GM23338 (cell line): Measurements from ENCODE around the gene NT5DC3. TPM values are rescaled to one million over a fixed set of nuclear protein-coding genes. Genes with fewer than 3 reads are reported as not detected.

Source experiments
- ATAC-seq: fragments of 200-7000 bp; cut with Tn5 transposase; 3 replicates; pipeline ENCODE4 v1.9.1; 2020
- DNase-seq: peaks from one replicate; pipeline ENCODE4 v3.0.0-alpha.2; 2015; ENCODE audit warnings: low spot score
- H2AFZ ChIP-seq: fragments of 200-600 bp; sonication (generic); 2 replicates; pipeline ENCODE4 v1.8.0; 2016; ENCODE audit warnings: antibody characterized with exemption, mild to moderate bottlenecking, moderate library complexity
- H3F3A ChIP-seq: fragments of 200-600 bp; sonication (generic); replicated peaks from 2 replicates; pipeline ENCODE4 v1.8.0; 2017; ENCODE audit warnings: antibody characterized with exemption, mixed run types, low read depth
- H3K27ac ChIP-seq: fragments of 200-600 bp; sonication (generic); 2 replicates; pipeline ENCODE4 v1.6.1; 2016; ENCODE audit warnings: low read depth
- H3K27me3 ChIP-seq: fragments of 200-600 bp; sonication (generic); 2 replicates; pipeline ENCODE4 v1.8.0; 2016; ENCODE audit warnings: mild to moderate bottlenecking, mixed run types, moderate library complexity; ENCODE audit not compliant: insufficient read depth
- H3K36me3 ChIP-seq: fragments of 200-600 bp; sonication (generic); 2 replicates; pipeline ENCODE4 v1.8.0; 2016; ENCODE audit warnings: mild to moderate bottlenecking; ENCODE audit not compliant: insufficient read depth
- H3K4me1 ChIP-seq: fragments of 200-600 bp; sonication (generic); 2 replicates; pipeline ENCODE4 v1.8.0; 2016; ENCODE audit warnings: mild to moderate bottlenecking, moderate library complexity; ENCODE audit not compliant: insufficient read depth
- H3K4me2 ChIP-seq: fragments of 200-600 bp; sonication (generic); 2 replicates; pipeline ENCODE4 v1.7.1; 2017; ENCODE audit warnings: mixed run types
- H3K4me3 ChIP-seq: fragments of 200-600 bp; sonication (generic); 2 replicates; pipeline ENCODE4 v1.6.1; 2016; ENCODE audit warnings: mixed run types
- H3K79me2 ChIP-seq: fragments of 200-600 bp; sonication (generic); replicated peaks from 2 replicates; pipeline ENCODE4 v1.8.0; 2017; ENCODE audit warnings: mild to moderate bottlenecking; ENCODE audit not compliant: insufficient read depth
- H3K9me2 ChIP-seq: fragments of 200-600 bp; sonication (generic); 2 replicates; pipeline ENCODE4 v1.8.0; 2017; ENCODE audit not compliant: insufficient read depth
- H4K20me1 ChIP-seq: fragments of 200-600 bp; sonication (generic); replicated peaks from 2 replicates; pipeline ENCODE4 v1.8.0; 2017; ENCODE audit warnings: mild to moderate bottlenecking; ENCODE audit not compliant: insufficient read depth
- H3K27ac Mint-ChIP-seq: 2 replicates; pipeline ENCODE4 v1.8.0; 2020; ENCODE audit warnings: inconsistent platforms, mild to moderate bottlenecking, moderate library complexity, mixed read lengths
- H3K27me3 Mint-ChIP-seq: 3 replicates; pipeline ENCODE4 v1.8.0; 2022; ENCODE audit warnings: low read depth, mild to moderate bottlenecking, moderate library complexity, mixed read lengths, inconsistent platforms; ENCODE audit not compliant: insufficient read depth, poor library complexity
- H3K36me3 Mint-ChIP-seq: 3 replicates; pipeline ENCODE4 v1.8.0; 2021; ENCODE audit warnings: low read depth, mild to moderate bottlenecking, inconsistent platforms, moderate library complexity, mixed read lengths
- H3K4me1 Mint-ChIP-seq: 3 replicates; pipeline ENCODE4 v1.8.0; 2020; ENCODE audit warnings: mild to moderate bottlenecking, inconsistent platforms, mixed read lengths
- H3K4me3 Mint-ChIP-seq: 3 replicates; pipeline ENCODE4 v1.8.0; 2021; ENCODE audit warnings: moderate library complexity, mild to moderate bottlenecking, inconsistent platforms, mixed read lengths
- H3K9me3 Mint-ChIP-seq: 3 replicates; pipeline ENCODE4 v1.8.0; 2020; ENCODE audit warnings: moderate library complexity, mild to moderate bottlenecking, inconsistent platforms, mixed read lengths
- CREB1 ChIP-seq: fragments of 250-450 bp; sonication (Bioruptor Pico); IDR thresholded peaks from 2 replicates; pipeline ENCODE4 v1.5.0; 2020; ENCODE audit warnings: low read depth, mild to moderate bottlenecking, moderate library complexity
- ETS1 ChIP-seq: IDR thresholded peaks from 2 replicates; pipeline ENCODE4 v1.6.1; 2016; ENCODE audit warnings: antibody characterized with exemption
- EZH2 ChIP-seq: fragments of 200-600 bp; sonication (generic); IDR thresholded peaks from one replicate; pipeline ENCODE4 v1.8.0; 2017; ENCODE audit warnings: antibody characterized with exemption, mild to moderate bottlenecking, low read depth; ENCODE audit not compliant: unreplicated experiment
- EZH2phosphoT487 ChIP-seq: fragments of 200-600 bp; sonication (generic); IDR thresholded peaks from one replicate; pipeline ENCODE4 v1.8.1; 2018; ENCODE audit warnings: antibody characterized with exemption; ENCODE audit not compliant: unreplicated experiment
- JUNB ChIP-seq: IDR thresholded peaks from one replicate; pipeline ENCODE4 v1.6.1; 2016; ENCODE audit warnings: antibody characterized with exemption; ENCODE audit not compliant: unreplicated experiment
- NANOG ChIP-seq: IDR thresholded peaks from 2 replicates; pipeline ENCODE4 v1.6.1; 2016; ENCODE audit warnings: antibody characterized with exemption, borderline replicate concordance
- POLR2AphosphoS5 ChIP-seq: IDR thresholded peaks from 2 replicates; pipeline ENCODE4 v1.6.1; 2016; ENCODE audit warnings: antibody characterized with exemption, low read depth
- STAT1 ChIP-seq: IDR thresholded peaks from one replicate; pipeline ENCODE4 v1.6.1; 2016; ENCODE audit warnings: antibody characterized with exemption; ENCODE audit not compliant: unreplicated experiment
- ZNF114 ChIP-seq: fragments of 250-450 bp; sonication (Bioruptor Pico); IDR thresholded peaks from 2 replicates; pipeline ENCODE4 v1.5.0; 2020; ENCODE audit warnings: mild to moderate bottlenecking, moderate library complexity
- ZNF331 ChIP-seq: fragments of 250-450 bp; sonication (Bioruptor Pico); IDR thresholded peaks from 2 replicates; pipeline ENCODE4 v1.5.0; 2020; ENCODE audit warnings: low read depth, mild to moderate bottlenecking, moderate library complexity
- ZNF462 ChIP-seq: fragments of 250-450 bp; sonication (Bioruptor Pico); IDR thresholded peaks from 2 replicates; pipeline ENCODE4 v1.5.0; 2020; ENCODE audit warnings: mild to moderate bottlenecking, moderate library complexity
- polyA plus RNA-seq: library from polyadenylated mRNA; unstranded; fragments of >200 nt; fragmentation: Nextera tagmentation; extraction: Ambion mirVana; gene quantifications from 2 replicates; pipeline ENCODE4 v1.2.1, GENCODE V29; 2016
- total RNA-seq: library from RNA; depleted of rRNA; stranded (reverse); fragments of >200 nt; shearing (Covaris generic); gene quantifications from 2 replicates; pipeline ENCODE4 v1.2.3, GENCODE V29; 2014
- TF ChIP-seq, protein P1 (sequence below), 2 experiments: fragments of 200-600 bp in 1 of 2; sonication (generic) in 1 of 2; conservative IDR thresholded peaks; 2 replicates each; pipeline versions ENCODE4 v1.5.1 to v1.6.1; 2016 to 2017; ENCODE audit warnings: antibody characterized with exemption in 2 of 2, low read depth in 2 of 2, mild to moderate bottlenecking in 2 of 2, moderate library complexity in 1 of 2
- TF ChIP-seq, protein P2 (sequence below): IDR thresholded peaks from one replicate; pipeline ENCODE4 v1.6.1; 2018; ENCODE audit warnings: antibody characterized with exemption; ENCODE audit not compliant: unreplicated experiment

NT5DC3 gene
- total and polyA plus RNA-seq, 2 experiments from 2014 or later: 2.2 to 12.5 TPM

DNA sequence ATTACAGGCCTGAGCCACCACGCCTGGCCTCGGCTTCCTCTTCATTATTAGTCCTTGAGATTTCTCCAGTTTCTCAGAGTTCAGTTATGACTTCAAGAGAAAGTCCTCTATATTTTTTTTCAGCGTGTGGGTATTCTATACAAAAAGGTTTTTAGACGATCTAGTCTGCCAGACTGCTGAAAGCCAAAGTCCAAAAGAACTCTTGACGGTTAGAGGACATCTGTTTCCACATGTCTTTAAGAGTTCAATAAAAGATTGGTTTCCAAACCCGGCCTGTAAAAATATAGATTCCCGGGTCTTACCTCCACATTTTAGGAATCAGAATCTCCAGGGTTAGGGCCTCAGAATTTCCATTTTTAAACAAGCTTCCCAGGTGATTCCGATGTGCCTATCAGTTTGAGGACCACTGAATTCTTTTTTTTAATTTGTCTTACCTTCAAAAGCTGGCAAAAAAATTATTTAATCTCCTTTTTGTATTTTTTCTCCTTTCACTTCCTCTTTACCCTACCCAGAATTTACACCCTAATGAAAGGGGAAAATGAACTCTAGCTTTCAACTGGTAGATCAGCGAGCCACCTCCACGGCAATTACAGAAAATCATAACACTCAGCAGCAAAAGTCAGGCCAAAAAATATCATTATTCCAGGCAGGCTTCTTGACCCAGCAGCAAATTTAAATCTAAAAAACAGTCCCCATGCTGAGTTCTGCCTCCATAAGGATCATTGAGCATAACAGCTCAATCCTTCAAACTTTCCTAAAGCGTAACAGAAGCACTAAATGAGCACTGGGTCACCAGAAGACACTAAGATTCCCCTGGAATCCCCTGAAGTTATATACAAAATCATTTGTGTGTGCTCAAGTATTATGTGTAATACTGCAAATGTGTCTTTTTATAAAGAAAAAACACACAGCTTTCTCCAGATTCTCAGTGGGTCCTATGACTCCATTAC lies 8.7 kb downstream of the NT5DC3 start:
- Mint-ChIP-seq H3K9me3 (peaks cover 8% of the 10 kb centered on the region), H3K27ac (peak overlapping the region; percentile 45; the same call in 1 of the 2 replicates), H3K27me3 (peaks cover 4% of the 10 kb centered on the region), H3K4me3 (no peak overlapping the region), H3K4me1 (peaks cover 20% of the 10 kb centered on the region), H3K36me3 (peaks cover 22% of the 10 kb centered on the region)
- Histone ChIP-seq H3K4me3 (no peak overlapping the region), H3K79me2 (peaks cover 95% of the 10 kb centered on the region), H3K27ac (no peak overlapping the region), H4K20me1 (peaks cover 12% of the 10 kb centered on the region), H3K4me2 (no peak overlapping the region), H3F3A (no peaks in the 10 kb centered on the region), H3K27me3 (no peaks in the 10 kb centered on the region), H2AFZ (no peak overlapping the region), H3K9me2 (no peaks in the 10 kb centered on the region), H3K36me3 (peaks cover 6% of the 10 kb centered on the region; the same call in 1 of the 2 replicates), H3K4me1 (no peaks in the 10 kb centered on the region; the same call in 1 of the 2 replicates)
- DNase-seq: no peak
- TF ChIP-seq ZNF331 (CRISPR knock-in tag) (no peak), CREB1 (no peak), STAT1 (no peak), EZH2 (no peak), ETS1 (no peak), ZNF462 (CRISPR knock-in tag) (no peak), JUNB (no peak), EZH2phosphoT487 (no peak), ZNF114 (CRISPR knock-in tag) (no peak), POLR2AphosphoS5 (no peak), NANOG (no peak)
- TF ChIP-seq, protein P1, sequence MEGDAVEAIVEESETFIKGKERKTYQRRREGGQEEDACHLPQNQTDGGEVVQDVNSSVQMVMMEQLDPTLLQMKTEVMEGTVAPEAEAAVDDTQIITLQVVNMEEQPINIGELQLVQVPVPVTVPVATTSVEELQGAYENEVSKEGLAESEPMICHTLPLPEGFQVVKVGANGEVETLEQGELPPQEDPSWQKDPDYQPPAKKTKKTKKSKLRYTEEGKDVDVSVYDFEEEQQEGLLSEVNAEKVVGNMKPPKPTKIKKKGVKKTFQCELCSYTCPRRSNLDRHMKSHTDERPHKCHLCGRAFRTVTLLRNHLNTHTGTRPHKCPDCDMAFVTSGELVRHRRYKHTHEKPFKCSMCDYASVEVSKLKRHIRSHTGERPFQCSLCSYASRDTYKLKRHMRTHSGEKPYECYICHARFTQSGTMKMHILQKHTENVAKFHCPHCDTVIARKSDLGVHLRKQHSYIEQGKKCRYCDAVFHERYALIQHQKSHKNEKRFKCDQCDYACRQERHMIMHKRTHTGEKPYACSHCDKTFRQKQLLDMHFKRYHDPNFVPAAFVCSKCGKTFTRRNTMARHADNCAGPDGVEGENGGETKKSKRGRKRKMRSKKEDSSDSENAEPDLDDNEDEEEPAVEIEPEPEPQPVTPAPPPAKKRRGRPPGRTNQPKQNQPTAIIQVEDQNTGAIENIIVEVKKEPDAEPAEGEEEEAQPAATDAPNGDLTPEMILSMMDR (conservative IDR thresholded peaks at IDR 0.05; ENCODE audit: low read depth in 2 of 2): no peak
- TF ChIP-seq, protein P2, sequence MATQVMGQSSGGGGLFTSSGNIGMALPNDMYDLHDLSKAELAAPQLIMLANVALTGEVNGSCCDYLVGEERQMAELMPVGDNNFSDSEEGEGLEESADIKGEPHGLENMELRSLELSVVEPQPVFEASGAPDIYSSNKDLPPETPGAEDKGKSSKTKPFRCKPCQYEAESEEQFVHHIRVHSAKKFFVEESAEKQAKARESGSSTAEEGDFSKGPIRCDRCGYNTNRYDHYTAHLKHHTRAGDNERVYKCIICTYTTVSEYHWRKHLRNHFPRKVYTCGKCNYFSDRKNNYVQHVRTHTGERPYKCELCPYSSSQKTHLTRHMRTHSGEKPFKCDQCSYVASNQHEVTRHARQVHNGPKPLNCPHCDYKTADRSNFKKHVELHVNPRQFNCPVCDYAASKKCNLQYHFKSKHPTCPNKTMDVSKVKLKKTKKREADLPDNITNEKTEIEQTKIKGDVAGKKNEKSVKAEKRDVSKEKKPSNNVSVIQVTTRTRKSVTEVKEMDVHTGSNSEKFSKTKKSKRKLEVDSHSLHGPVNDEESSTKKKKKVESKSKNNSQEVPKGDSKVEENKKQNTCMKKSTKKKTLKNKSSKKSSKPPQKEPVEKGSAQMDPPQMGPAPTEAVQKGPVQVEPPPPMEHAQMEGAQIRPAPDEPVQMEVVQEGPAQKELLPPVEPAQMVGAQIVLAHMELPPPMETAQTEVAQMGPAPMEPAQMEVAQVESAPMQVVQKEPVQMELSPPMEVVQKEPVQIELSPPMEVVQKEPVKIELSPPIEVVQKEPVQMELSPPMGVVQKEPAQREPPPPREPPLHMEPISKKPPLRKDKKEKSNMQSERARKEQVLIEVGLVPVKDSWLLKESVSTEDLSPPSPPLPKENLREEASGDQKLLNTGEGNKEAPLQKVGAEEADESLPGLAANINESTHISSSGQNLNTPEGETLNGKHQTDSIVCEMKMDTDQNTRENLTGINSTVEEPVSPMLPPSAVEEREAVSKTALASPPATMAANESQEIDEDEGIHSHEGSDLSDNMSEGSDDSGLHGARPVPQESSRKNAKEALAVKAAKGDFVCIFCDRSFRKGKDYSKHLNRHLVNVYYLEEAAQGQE: no peak
- no peak for ATAC-seq
